HepG2 (cell line): ENCODE measurements around the gene CCT3. TPM values are rescaled to one million over a fixed set of nuclear protein-coding genes. Genes with fewer than 3 reads are reported as not detected.

Experiments
- ATF7-NPFF ChIP-seq: sonication (generic); formaldehyde crosslinking; IDR thresholded peaks from 2 replicates; pipeline ENCODE4 v1.8.1; 2023; ENCODE audit warnings: mild to moderate bottlenecking, low read depth, missing genetic modification reagents, moderate library complexity
- ELF3 ChIP-seq: IDR thresholded peaks from 2 replicates; pipeline ENCODE4 v1.6.1; 2016; ENCODE audit warnings: missing genetic modification reagents, missing compliant biosample characterization
- HMG20B ChIP-seq: conservative IDR thresholded peaks from 2 replicates; pipeline ENCODE4 v1.6.1; 2016; ENCODE audit warnings: missing genetic modification reagents, missing compliant biosample characterization
- ISX ChIP-seq: sonication (generic); formaldehyde crosslinking; conservative IDR thresholded peaks from 2 replicates; pipeline ENCODE4 v1.5.0; 2020; ENCODE audit warnings: missing genetic modification reagents
- KLF16 ChIP-seq, 2 experiments: sonication (generic) in 1 of 2; formaldehyde crosslinking in 1 of 2; IDR thresholded peaks; 2 replicates each; pipeline versions ENCODE4 v1.6.1 to v1.8.0; 2016 to 2023; ENCODE audit warnings: missing genetic modification reagents in 2 of 2, missing compliant biosample characterization in 1 of 2
- KLF9 ChIP-seq: IDR thresholded peaks from 2 replicates; pipeline ENCODE4 v1.6.1; 2016; ENCODE audit warnings: low read depth
- KMT2B ChIP-seq: IDR thresholded peaks from 2 replicates; pipeline ENCODE4 v1.6.1; 2016; ENCODE audit warnings: missing genetic modification reagents, missing compliant biosample characterization
- NFKB2 ChIP-seq: sonication (generic); formaldehyde crosslinking; IDR thresholded peaks from 2 replicates; pipeline ENCODE4 v1.4.0; 2020; ENCODE audit warnings: missing genetic modification reagents, borderline replicate concordance
- POLR2G ChIP-seq: fragments of 200-400 bp; formaldehyde crosslinking; IDR thresholded peaks from 2 replicates; pipeline ENCODE4 v1.6.1; 2018; ENCODE audit warnings: mild to moderate bottlenecking, low read depth, low read length, moderate library complexity
- REPIN1 ChIP-seq: sonication (generic); formaldehyde crosslinking; IDR thresholded peaks from 2 replicates; pipeline ENCODE4 v1.8.0; 2022; ENCODE audit warnings: missing genetic modification reagents, low read depth, mild to moderate bottlenecking, borderline replicate concordance
- SP5 ChIP-seq: IDR thresholded peaks from 2 replicates; pipeline ENCODE4 v1.6.1; 2016; ENCODE audit warnings: low read depth, borderline replicate concordance
- STAG1 ChIP-seq: sonication (generic); formaldehyde crosslinking; IDR thresholded peaks from 2 replicates; pipeline ENCODE4 v1.4.0; 2020; ENCODE audit warnings: missing genetic modification reagents
- ZBTB21 ChIP-seq: sonication (generic); formaldehyde crosslinking; IDR thresholded peaks from 2 replicates; pipeline ENCODE4 v1.4.0; 2020; ENCODE audit warnings: missing genetic modification reagents
- ZNF143 ChIP-seq: sonication (generic); formaldehyde crosslinking; IDR thresholded peaks from 2 replicates; pipeline ENCODE4 v1.4.0; 2020; ENCODE audit warnings: missing genetic modification reagents
- ZNF263 ChIP-seq: sonication (generic); formaldehyde crosslinking; IDR thresholded peaks from 2 replicates; pipeline ENCODE4 v1.4.0; 2020; ENCODE audit warnings: missing genetic modification reagents
- ZNF33B ChIP-seq: sonication (generic); formaldehyde crosslinking; IDR thresholded peaks from 2 replicates; pipeline ENCODE4 v1.5.1; 2020; ENCODE audit warnings: mild to moderate bottlenecking, missing genetic modification reagents
- ZNF569 ChIP-seq: sonication (generic); formaldehyde crosslinking; IDR thresholded peaks from 2 replicates; pipeline ENCODE4 v1.5.0; 2020; ENCODE audit warnings: mild to moderate bottlenecking, missing genetic modification reagents, moderate library complexity, borderline replicate concordance
- ZNF607 ChIP-seq: sonication (generic); formaldehyde crosslinking; IDR thresholded peaks from 2 replicates; pipeline ENCODE4 v1.5.1; 2020; ENCODE audit warnings: missing genetic modification reagents, mild to moderate bottlenecking, borderline replicate concordance
- ZNF761 ChIP-seq: sonication (generic); formaldehyde crosslinking; conservative IDR thresholded peaks from 2 replicates; pipeline ENCODE4 v1.4.0; 2020; ENCODE audit warnings: mild to moderate bottlenecking, missing genetic modification reagents
- polyA plus RNA-seq, 8 experiments: library from polyadenylated mRNA; depleted of rRNA in 3 of 8; stranded (reverse) in 7 of 8; unstranded in 1 of 8; fragments of >200 nt; fragmentation: Illumina TruSeq in 4 of 8; extraction: Trizol in 4 of 8; gene quantifications; 2 replicates each; pipeline versions ENCODE4 v1.2.1 to v1.2.3, GENCODE V29; 2011 to 2016; ENCODE audit warnings: low read depth in 4 of 8, missing spikeins in 1 of 8, mixed read lengths in 1 of 8; ENCODE audit not compliant: insufficient read depth in 1 of 8
- total RNA-seq, 5 experiments: library from RNA; depleted of rRNA; stranded (reverse); fragments of >200 nt; fragmentation: Illumina TruSeq; extraction: Trizol; gene quantifications; 2 replicates each; pipeline ENCODE4 v1.2.3, GENCODE V29; 2016; ENCODE audit warnings: low read depth in 1 of 5
- TF ChIP-seq, protein P1 (sequence below): sonication (generic); formaldehyde crosslinking; IDR thresholded peaks from 2 replicates; pipeline ENCODE4 v1.8.0; 2023; ENCODE audit warnings: mild to moderate bottlenecking, missing genetic modification reagents
- TF ChIP-seq, protein P2 (sequence below): sonication (generic); formaldehyde crosslinking; conservative IDR thresholded peaks from 2 replicates; pipeline ENCODE4 v1.8.1; 2023; ENCODE audit warnings: missing genetic modification reagents
- TF ChIP-seq, protein P3 (sequence below): sonication (generic); formaldehyde crosslinking; IDR thresholded peaks from 2 replicates; pipeline ENCODE4 v1.4.0; 2020; ENCODE audit warnings: mild to moderate bottlenecking, missing genetic modification reagents
- TF ChIP-seq, protein P4 (sequence below): sonication (generic); formaldehyde crosslinking; IDR thresholded peaks from 2 replicates; pipeline ENCODE4 v1.4.0; 2020; ENCODE audit warnings: missing genetic modification reagents

Gene CCT3
- total and polyA plus RNA-seq, 2 of the 13 experiments (the other 11 are each of a cell fraction or from before 2014, with no cell fraction given) = 319 to 615 TPM

DNA sequence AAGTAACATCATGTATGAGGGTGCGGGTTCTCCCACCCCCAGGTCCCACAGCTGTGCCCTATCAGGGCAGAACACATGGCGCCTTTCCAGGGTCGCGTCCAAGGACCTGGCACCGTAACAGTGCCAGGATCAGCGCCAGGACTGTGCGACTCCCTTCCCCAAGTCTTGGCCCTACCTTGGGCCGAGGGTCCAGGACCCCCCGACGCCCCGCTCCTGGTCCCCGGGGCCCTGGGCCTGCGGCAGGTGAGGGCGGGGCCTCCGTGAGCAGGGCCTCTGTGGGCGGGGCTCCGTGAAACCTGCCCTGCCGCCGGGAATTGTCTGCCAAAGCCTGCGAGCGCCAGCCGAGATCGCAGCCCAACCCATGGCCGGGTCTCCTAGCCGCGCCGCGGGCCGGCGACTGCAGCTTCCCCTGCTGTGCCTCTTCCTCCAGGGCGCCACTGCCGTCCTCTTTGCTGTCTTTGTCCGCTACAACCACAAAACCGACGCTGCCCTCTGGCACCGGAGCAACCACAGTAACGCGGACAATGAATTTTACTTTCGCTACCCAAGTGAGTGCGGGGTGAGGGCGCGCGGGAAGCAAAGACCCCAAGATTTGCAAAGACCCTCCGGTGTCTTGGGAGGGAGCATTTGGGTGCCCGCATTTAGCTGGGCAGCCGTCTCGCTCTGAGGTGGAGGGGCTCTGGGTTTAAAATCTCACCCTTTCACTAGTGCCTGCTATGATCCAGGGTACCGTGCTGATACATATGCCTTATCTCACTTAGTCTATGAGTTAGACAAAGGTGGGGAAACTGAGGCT is 31.0 kb upstream of the CCT3 start, which contains the start of gene RHBG (continued):
- peak; percentile 53; the same call in 1 of the 2 replicates for TF ChIP-seq REPIN1 (CRISPR knock-in tag)
- TF ChIP-seq ISX (CRISPR knock-in tag) = 0 out of 2 replicates have a peak, but pooled peaks have one; percentile 55
- peak; percentile 67; the same call in 1 of the 2 replicates for TF ChIP-seq ZNF607 (CRISPR knock-in tag)
- TF ChIP-seq KLF9 (CRISPR knock-in tag) = peak; percentile 41; the same call in 1 of the 2 replicates
- 0 out of 2 replicates have a peak, but pooled peaks have one; percentile 25 for TF ChIP-seq ZNF33B
- TF ChIP-seq SP5 (CRISPR knock-in tag) = 0 out of 2 replicates have a peak, but pooled peaks have one; percentile 39
- peak in 1 of 2 experiments; percentile 71; a peak in 1 of 4 replicates for TF ChIP-seq KLF16 (CRISPR knock-in tag; IDR thresholded peaks at IDR 0.05)
- TF ChIP-seq ZNF143 = no peak
- TF ChIP-seq, protein P1, sequence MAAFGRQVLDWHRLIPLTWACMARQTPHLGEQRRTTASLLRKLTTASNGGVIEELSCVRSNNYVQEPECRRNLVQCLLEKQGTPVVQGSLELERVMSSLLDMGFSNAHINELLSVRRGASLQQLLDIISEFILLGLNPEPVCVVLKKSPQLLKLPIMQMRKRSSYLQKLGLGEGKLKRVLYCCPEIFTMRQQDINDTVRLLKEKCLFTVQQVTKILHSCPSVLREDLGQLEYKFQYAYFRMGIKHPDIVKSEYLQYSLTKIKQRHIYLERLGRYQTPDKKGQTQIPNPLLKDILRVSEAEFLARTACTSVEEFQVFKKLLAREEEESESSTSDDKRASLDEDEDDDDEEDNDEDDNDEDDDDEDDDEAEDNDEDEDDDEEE (CRISPR knock-in tag) = no peak; the same call in 1 of the 2 replicates
- TF ChIP-seq NFKB2 = peak; percentile 73; the same call in 1 of the 2 replicates
- no peak for TF ChIP-seq ZNF569 (CRISPR knock-in tag)
- 0 out of 2 replicates have a peak, but pooled peaks have one; percentile 23 for TF ChIP-seq ZBTB21 (CRISPR knock-in tag)
- TF ChIP-seq, protein P2, sequence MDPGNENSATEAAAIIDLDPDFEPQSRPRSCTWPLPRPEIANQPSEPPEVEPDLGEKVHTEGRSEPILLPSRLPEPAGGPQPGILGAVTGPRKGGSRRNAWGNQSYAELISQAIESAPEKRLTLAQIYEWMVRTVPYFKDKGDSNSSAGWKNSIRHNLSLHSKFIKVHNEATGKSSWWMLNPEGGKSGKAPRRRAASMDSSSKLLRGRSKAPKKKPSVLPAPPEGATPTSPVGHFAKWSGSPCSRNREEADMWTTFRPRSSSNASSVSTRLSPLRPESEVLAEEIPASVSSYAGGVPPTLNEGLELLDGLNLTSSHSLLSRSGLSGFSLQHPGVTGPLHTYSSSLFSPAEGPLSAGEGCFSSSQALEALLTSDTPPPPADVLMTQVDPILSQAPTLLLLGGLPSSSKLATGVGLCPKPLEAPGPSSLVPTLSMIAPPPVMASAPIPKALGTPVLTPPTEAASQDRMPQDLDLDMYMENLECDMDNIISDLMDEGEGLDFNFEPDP = 0 out of 2 replicates have a peak, but pooled peaks have one; percentile 72
- TF ChIP-seq ATF7-NPFF = peak; percentile 54; the same call in 1 of the 2 replicates
- TF ChIP-seq STAG1 (CRISPR knock-in tag) = no peak
- TF ChIP-seq, protein P3, sequence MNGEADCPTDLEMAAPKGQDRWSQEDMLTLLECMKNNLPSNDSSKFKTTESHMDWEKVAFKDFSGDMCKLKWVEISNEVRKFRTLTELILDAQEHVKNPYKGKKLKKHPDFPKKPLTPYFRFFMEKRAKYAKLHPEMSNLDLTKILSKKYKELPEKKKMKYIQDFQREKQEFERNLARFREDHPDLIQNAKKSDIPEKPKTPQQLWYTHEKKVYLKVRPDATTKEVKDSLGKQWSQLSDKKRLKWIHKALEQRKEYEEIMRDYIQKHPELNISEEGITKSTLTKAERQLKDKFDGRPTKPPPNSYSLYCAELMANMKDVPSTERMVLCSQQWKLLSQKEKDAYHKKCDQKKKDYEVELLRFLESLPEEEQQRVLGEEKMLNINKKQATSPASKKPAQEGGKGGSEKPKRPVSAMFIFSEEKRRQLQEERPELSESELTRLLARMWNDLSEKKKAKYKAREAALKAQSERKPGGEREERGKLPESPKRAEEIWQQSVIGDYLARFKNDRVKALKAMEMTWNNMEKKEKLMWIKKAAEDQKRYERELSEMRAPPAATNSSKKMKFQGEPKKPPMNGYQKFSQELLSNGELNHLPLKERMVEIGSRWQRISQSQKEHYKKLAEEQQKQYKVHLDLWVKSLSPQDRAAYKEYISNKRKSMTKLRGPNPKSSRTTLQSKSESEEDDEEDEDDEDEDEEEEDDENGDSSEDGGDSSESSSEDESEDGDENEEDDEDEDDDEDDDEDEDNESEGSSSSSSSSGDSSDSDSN (CRISPR knock-in tag) = peak; percentile 97
- TF ChIP-seq KMT2B = peak; percentile 40; the same call in 1 of the 2 replicates
- TF ChIP-seq HMG20B (CRISPR knock-in tag) = 0 out of 2 replicates have a peak, but pooled peaks have one; percentile 10
- peak; percentile 50 for TF ChIP-seq ELF3 (CRISPR knock-in tag)
- no peak for TF ChIP-seq ZNF761 (CRISPR knock-in tag)
- peak; percentile 94 for TF ChIP-seq POLR2G
- TF ChIP-seq, protein P4, sequence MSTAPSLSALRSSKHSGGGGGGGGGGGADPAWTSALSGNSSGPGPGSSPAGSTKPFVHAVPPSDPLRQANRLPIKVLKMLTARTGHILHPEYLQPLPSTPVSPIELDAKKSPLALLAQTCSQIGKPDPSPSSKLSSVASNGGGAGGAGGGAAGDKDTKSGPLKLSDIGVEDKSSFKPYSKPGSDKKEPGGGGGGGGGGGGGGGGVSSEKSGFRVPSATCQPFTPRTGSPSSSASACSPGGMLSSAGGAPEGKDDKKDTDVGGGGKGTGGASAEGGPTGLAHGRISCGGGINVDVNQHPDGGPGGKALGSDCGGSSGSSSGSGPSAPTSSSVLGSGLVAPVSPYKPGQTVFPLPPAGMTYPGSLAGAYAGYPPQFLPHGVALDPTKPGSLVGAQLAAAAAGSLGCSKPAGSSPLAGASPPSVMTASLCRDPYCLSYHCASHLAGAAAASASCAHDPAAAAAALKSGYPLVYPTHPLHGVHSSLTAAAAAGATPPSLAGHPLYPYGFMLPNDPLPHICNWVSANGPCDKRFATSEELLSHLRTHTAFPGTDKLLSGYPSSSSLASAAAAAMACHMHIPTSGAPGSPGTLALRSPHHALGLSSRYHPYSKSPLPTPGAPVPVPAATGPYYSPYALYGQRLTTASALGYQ (CRISPR knock-in tag) = peak; percentile 54; the same call in 1 of the 2 replicates
- TF ChIP-seq ZNF263 (CRISPR knock-in tag) = 0 out of 2 replicates have a peak, but pooled peaks have one; percentile 33
